GM21619 (cell line): ENCODE data around the gene EXT2.

Source experiments
- ATAC-seq: cut with Tn5 transposase; IDR thresholded peaks from one replicate; pipeline ENCODE4 v1.9.1; 2021; ENCODE audit not compliant: unreplicated experiment

Gene EXT2

GRCh38 chr11:44199298-44199697 lies 103.8 kb downstream of the EXT2 start:
- ATAC-seq, result no peak

GRCh38 chr11:44199816-44200215 lies 104.3 kb downstream of the EXT2 start:
- no peak for ATAC-seq

GRCh38 chr11:44203270-44204043 lies 108.0 kb downstream of the EXT2 start:
- no peak for ATAC-seq

GRCh38 chr11:44205352-44205751 lies 109.9 kb downstream of the EXT2 start:
- no peak for ATAC-seq

- no peak for ATAC-seq
Observed at GRCh38 chr11:44205836-44206235, 110.4 kb downstream of the EXT2 start.

GRCh38 chr11:44207292-44207691 lies 111.8 kb downstream of the EXT2 start:
- no peak for ATAC-seq

- ATAC-seq, result no peak
Observed at GRCh38 chr11:44208976-44209603, 113.6 kb downstream of the EXT2 start.

GRCh38 chr11:44212128-44212527 lies 116.7 kb downstream of the EXT2 start:
- ATAC-seq, result no peak

GRCh38 chr11:44213148-44213547 lies 117.7 kb downstream of the EXT2 start:
- no peak for ATAC-seq

GRCh38 chr11:44217432-44217831 lies 122.0 kb downstream of the EXT2 start:
- no peak for ATAC-seq

- ATAC-seq, result no peak
Observed at GRCh38 chr11:44219830-44220796, 124.6 kb downstream of the EXT2 start.

- no peak for ATAC-seq
Observed at GRCh38 chr11:44221456-44221855, 126.0 kb downstream of the EXT2 start.

GRCh38 chr11:44221992-44222391 lies 126.5 kb downstream of the EXT2 start:
- no peak for ATAC-seq

GRCh38 chr11:44223238-44223637 lies 127.8 kb downstream of the EXT2 start:
- no peak for ATAC-seq

GRCh38 chr11:44224867-44225501 lies 129.5 kb downstream of the EXT2 start:
- no peak for ATAC-seq

- ATAC-seq, result no peak
Observed at GRCh38 chr11:44226490-44226889, 131.0 kb downstream of the EXT2 start.

- ATAC-seq, result no peak
Observed at GRCh38 chr11:44226945-44227344, 131.5 kb downstream of the EXT2 start.

GRCh38 chr11:44228379-44228778 lies 132.9 kb downstream of the EXT2 start:
- no peak for ATAC-seq

GRCh38 chr11:44229098-44229497 lies 133.6 kb downstream of the EXT2 start:
- ATAC-seq, result no peak

GRCh38 chr11:44229624-44230023 lies 134.1 kb downstream of the EXT2 start:
- ATAC-seq, result no peak

- ATAC-seq, result no peak
Observed at GRCh38 chr11:44235765-44236201, 140.3 kb downstream of the EXT2 start.
